H9 (cell line): ENCODE data around the gene PATE2. TPM values are rescaled to one million over a fixed set of nuclear protein-coding genes. Genes with fewer than 3 reads are reported as not detected.

Source experiments
- DNase-seq: peaks from one replicate; pipeline ENCODE4 v3.0.0-alpha.2; 2017
- H2AFZ ChIP-seq: one replicate; pipeline ENCODE4 v1.6.1; 2013; ENCODE audit warnings: mild to moderate bottlenecking, low read length, control low read depth, moderate library complexity
- H2AK5ac ChIP-seq: 2 replicates; pipeline ENCODE4 v1.6.1; 2013; ENCODE audit warnings: low read length, control low read depth, mixed read lengths; ENCODE audit not compliant: insufficient read length
- H2BK120ac ChIP-seq: one replicate; pipeline ENCODE4 v1.6.1; 2013; ENCODE audit warnings: low read depth, mild to moderate bottlenecking, low read length, control low read depth, inconsistent platforms; ENCODE audit not compliant: poor library complexity, severe bottlenecking
- H2BK12ac ChIP-seq: 2 replicates; pipeline ENCODE4 v1.6.1; 2013; ENCODE audit warnings: low read length, control low read depth, mixed read lengths, low read depth; ENCODE audit not compliant: insufficient read length
- H2BK15ac ChIP-seq: 2 replicates; pipeline ENCODE4 v1.6.1; 2013; ENCODE audit warnings: low read depth, low read length, control low read depth
- H2BK20ac ChIP-seq: one replicate; pipeline ENCODE4 v1.6.1; 2013; ENCODE audit warnings: low read depth, mild to moderate bottlenecking, low read length, control low read depth, inconsistent platforms; ENCODE audit not compliant: poor library complexity, severe bottlenecking
- H2BK5ac ChIP-seq: 2 replicates; pipeline ENCODE4 v1.6.1; 2013; ENCODE audit warnings: low read length, control low read depth, mixed read lengths; ENCODE audit not compliant: insufficient read length
- H3K14ac ChIP-seq: 2 replicates; pipeline ENCODE4 v1.6.1; 2013; ENCODE audit warnings: low read length, control low read depth; ENCODE audit not compliant: insufficient read depth
- H3K18ac ChIP-seq: 2 replicates; pipeline ENCODE4 v1.6.1; 2013; ENCODE audit warnings: low read depth, mild to moderate bottlenecking, mixed read lengths, low read length, control low read depth; ENCODE audit not compliant: insufficient read length
- H3K23ac ChIP-seq: 2 replicates; pipeline ENCODE4 v1.6.1; 2013; ENCODE audit warnings: low read length, control low read depth, mixed read lengths, low read depth; ENCODE audit not compliant: insufficient read length
- H3K23me2 ChIP-seq: 2 replicates; pipeline ENCODE4 v1.6.1; 2013; ENCODE audit warnings: low read depth, mild to moderate bottlenecking, mixed read lengths, low read length, control low read depth; ENCODE audit not compliant: insufficient read length, poor library complexity, severe bottlenecking
- H3K27ac ChIP-seq: 2 replicates; pipeline ENCODE4 v1.5.1; 2013; ENCODE audit warnings: low read length, control low read depth, mixed read lengths, low read depth; ENCODE audit not compliant: insufficient read length
- H3K27me3 ChIP-seq: 2 replicates; pipeline ENCODE4 v1.6.1; 2013; ENCODE audit warnings: low read length, control low read depth, inconsistent platforms; ENCODE audit not compliant: insufficient read depth
- H3K4ac ChIP-seq: 2 replicates; pipeline ENCODE4 v1.6.1; 2013; ENCODE audit warnings: low read depth, mild to moderate bottlenecking, control low read depth, inconsistent platforms, low read length, moderate library complexity
- H3K4me1 ChIP-seq: 2 replicates; pipeline ENCODE4 v1.6.1; 2013; ENCODE audit warnings: low read length, control low read depth, inconsistent platforms; ENCODE audit not compliant: insufficient read depth
- H3K4me2 ChIP-seq: 2 replicates; pipeline ENCODE4 v1.6.1; 2013; ENCODE audit warnings: low read length, control low read depth, mixed read lengths; ENCODE audit not compliant: insufficient read length, insufficient read depth
- H3K56ac ChIP-seq: 2 replicates; pipeline ENCODE4 v1.6.1; 2013; ENCODE audit warnings: low read depth, mild to moderate bottlenecking, mixed read lengths, low read length, control low read depth; ENCODE audit not compliant: insufficient read length
- H3K79me1 ChIP-seq: 2 replicates; pipeline ENCODE4 v1.6.1; 2013; ENCODE audit warnings: low read depth, mild to moderate bottlenecking, moderate library complexity, low read length, control low read depth, inconsistent platforms; ENCODE audit not compliant: insufficient read depth, poor library complexity, severe bottlenecking
- H3K79me2 ChIP-seq: 2 replicates; pipeline ENCODE4 v1.6.1; 2013; ENCODE audit warnings: low read length, control low read depth, inconsistent platforms; ENCODE audit not compliant: insufficient read depth
- H3K9ac ChIP-seq: 2 replicates; pipeline ENCODE4 v1.6.1; 2013; ENCODE audit warnings: low read length, control low read depth, mixed read lengths; ENCODE audit not compliant: insufficient read length; ENCODE audit errors: extremely low read depth
- H3K9me3 ChIP-seq: one replicate; pipeline ENCODE4 v1.6.1; 2013; ENCODE audit warnings: low read depth, low read length, inconsistent platforms; ENCODE audit not compliant: control insufficient read depth
- H3T11ph ChIP-seq: one replicate; pipeline ENCODE4 v1.6.1; 2013; ENCODE audit warnings: mild to moderate bottlenecking, low read length, control low read depth, inconsistent platforms
- H4K20me1 ChIP-seq: one replicate; pipeline ENCODE4 v1.6.1; 2013; ENCODE audit not compliant: control insufficient read depth, insufficient read length, insufficient read depth
- H4K5ac ChIP-seq: 2 replicates; pipeline ENCODE4 v1.6.1; 2013; ENCODE audit warnings: low read depth, mild to moderate bottlenecking, mixed read lengths, low read length, control low read depth; ENCODE audit not compliant: insufficient read length
- H4K8ac ChIP-seq: replicated peaks from 2 replicates; pipeline ENCODE4 v1.6.1; 2013; ENCODE audit warnings: low read length, control low read depth, mixed read lengths, low read depth; ENCODE audit not compliant: insufficient read length
- H4K91ac ChIP-seq: 2 replicates; pipeline ENCODE4 v1.6.1; 2013; ENCODE audit warnings: low read depth, mild to moderate bottlenecking, moderate library complexity, mixed read lengths, low read length, control low read depth; ENCODE audit not compliant: insufficient read length
- H3K27ac Mint-ChIP-seq, 3 experiments: 2 replicates in 2 of 3; 3 replicates in 1 of 3; pipeline ENCODE4 v1.8.0; 2020 to 2021; ENCODE audit warnings: mixed read lengths in 3 of 3, mild to moderate bottlenecking in 1 of 3, moderate library complexity in 1 of 3
- H3K27me3 Mint-ChIP-seq: 2 replicates; pipeline ENCODE4 v1.8.0; 2021; ENCODE audit warnings: low read depth, mild to moderate bottlenecking, moderate library complexity, mixed read lengths
- H3K36me3 Mint-ChIP-seq, 3 experiments: 2 replicates in 2 of 3; 3 replicates in 1 of 3; pipeline ENCODE4 v1.8.0; 2020 to 2021; ENCODE audit warnings: low read depth in 3 of 3, mixed read lengths in 3 of 3; ENCODE audit not compliant: insufficient read depth in 1 of 3
- H3K4me1 Mint-ChIP-seq, 2 experiments: 2 replicates each; pipeline ENCODE4 v1.8.0; 2020; ENCODE audit warnings: mixed read lengths in 2 of 2
- H3K4me3 Mint-ChIP-seq, 2 experiments: 2 replicates in 1 of 2; 3 replicates in 1 of 2; pipeline ENCODE4 v1.8.0; 2020 to 2021; ENCODE audit warnings: mild to moderate bottlenecking in 2 of 2, mixed read lengths in 2 of 2, moderate library complexity in 1 of 2
- H3K9me3 Mint-ChIP-seq, 2 experiments: 2 replicates in 1 of 2; 3 replicates in 1 of 2; pipeline ENCODE4 v1.8.0; 2020; ENCODE audit warnings: mild to moderate bottlenecking in 2 of 2, mixed read lengths in 2 of 2, moderate library complexity in 1 of 2
- CTCF ChIP-seq: fragments of 200-600 bp; sonication (generic); conservative IDR thresholded peaks from 3 replicates; pipeline ENCODE4 v1.8.0; 2021; ENCODE audit warnings: antibody characterized with exemption, mild to moderate bottlenecking
- WGBS: extraction: QIAGEN DNeasy Blood & Tissue Kit; methylation state at CpG from one replicate; pipeline ENCODE4 v1.1.7; 2013; ENCODE audit warnings: missing lambda C conversion rate, low lambda C conversion rate, mixed read lengths; ENCODE audit not compliant: insufficient read length; ENCODE audit errors: extremely low coverage; 5-methylcytosine and 5-hydroxymethylcytosine counted together
- total RNA-seq: library from RNA; stranded (reverse); gene quantifications from 2 replicates; pipeline ENCODE4 v1.2.1, GENCODE V29; 2021

Gene PATE2
- total RNA-seq, 1 experiment from 2014 or later: 0.17 TPM

- no peak overlapping the region for H3K18ac ChIP-seq
- peaks cover 8% of the 10 kb centered on the region for H3K27me3 Mint-ChIP-seq
- H3K79me2 ChIP-seq: no peaks in the 10 kb centered on the region
- H3T11ph ChIP-seq: no peak overlapping the region
- no peak overlapping the region for H3K4ac ChIP-seq
- no peak overlapping the region for H2AK5ac ChIP-seq
- no peak overlapping the region for H3K14ac ChIP-seq
- H2AFZ ChIP-seq: no peak overlapping the region
- no peak overlapping the region for H2BK20ac ChIP-seq
- H2BK5ac ChIP-seq: no peak overlapping the region
- H3K9me3 Mint-ChIP-seq: peaks cover under 1 to 2% of the 10 kb centered on the region in 2 experiments; a peak in 1 of 5 replicates
- no peaks in the 10 kb centered on the region; a peak in 1 of 7 replicates for H3K36me3 Mint-ChIP-seq
- no peaks in the 10 kb centered on the region for H3K27me3 ChIP-seq
- H2BK15ac ChIP-seq: no peak overlapping the region
- H2BK12ac ChIP-seq: no peak overlapping the region
- no peak overlapping the region for H2BK120ac ChIP-seq
- no peak overlapping the region for H4K91ac ChIP-seq
- H3K27ac ChIP-seq: no peak overlapping the region
- H3K79me1 ChIP-seq: no peaks in the 10 kb centered on the region
- H4K8ac ChIP-seq: no peak overlapping the region
- H3K23ac ChIP-seq: no peak overlapping the region
- H3K4me2 ChIP-seq: no peak overlapping the region
- H3K4me3 Mint-ChIP-seq: no peak overlapping the region
- H4K5ac ChIP-seq: no peak overlapping the region
- no peak for DNase-seq
- no peak overlapping the region for H3K56ac ChIP-seq
- no peak for TF ChIP-seq CTCF
- WGBS: no CpG with 5 or more reads among the region's 2 CpGs
- no peak overlapping the region for H3K27ac Mint-ChIP-seq
- H3K23me2 ChIP-seq: no peaks in the 10 kb centered on the region
- peaks cover 6 to 7% of the 10 kb centered on the region in 2 experiments for H3K4me1 Mint-ChIP-seq
- no peak overlapping the region for H3K9ac ChIP-seq
- no peaks in the 10 kb centered on the region for H3K9me3 ChIP-seq
- no peaks in the 10 kb centered on the region for H3K4me1 ChIP-seq
- no peaks in the 10 kb centered on the region for H4K20me1 ChIP-seq
Measured at GRCh38 chr11:125763483-125763882, 15.1 kb downstream of the PATE2 start.
